Measurements from ENCODE around the gene ASPM. TPM values are rescaled to one million over a fixed set of nuclear protein-coding genes. Genes with fewer than 3 reads are reported as not detected.

ASPM gene
- polyA plus RNA-seq, 4 donors: 20.1 to 22.4 (median 22.2) TPM

Other genes with a start within 250 kb of the ASPM start
- under 1 TPM in 1 of 4 donors, not detected in 3; 0.08 TPM for gene CFHR2, start 202.9 kb downstream of the ASPM start, polyA plus RNA-seq (ENCODE audit: insufficient read length in 4 of 4)
- gene CFHR5, start 169.1 kb downstream of the ASPM start, polyA plus RNA-seq (ENCODE audit: insufficient read length in 4 of 4): not detected
- gene F13B, start 79.4 kb downstream of the ASPM start, polyA plus RNA-seq (ENCODE audit: insufficient read length in 4 of 4): not detected
- 10 to 100 TPM; 17.0 to 23.6 (median 21.8) TPM for gene ZBTB41, start 54.6 kb upstream of the ASPM start, polyA plus RNA-seq (ENCODE audit: insufficient read length in 4 of 4)
- 1 to 10 TPM; 2.3 to 4.0 (median 3.0) TPM for gene CRB1, start 121.6 kb upstream of the ASPM start, polyA plus RNA-seq (ENCODE audit: insufficient read length in 4 of 4)

Data from right renal pelvis (tissue), 4 donors.